HepG2 (cell line): ENCODE data around the gene EXOC3L4. TPM values are rescaled to one million over a fixed set of nuclear protein-coding genes. Genes with fewer than 3 reads are reported as not detected.

ENCODE experiments used
- AHDC1 ChIP-seq: sonication (generic); formaldehyde crosslinking; IDR thresholded peaks from 2 replicates; pipeline ENCODE4 v1.5.1; 2020; ENCODE audit warnings: mild to moderate bottlenecking, missing genetic modification reagents, borderline replicate concordance
- CBX5 ChIP-seq: sonication (generic); formaldehyde crosslinking; IDR thresholded peaks from 2 replicates; pipeline ENCODE4 v1.4.0; 2020; ENCODE audit warnings: missing genetic modification reagents, borderline replicate concordance
- LCORL ChIP-seq, 2 experiments: fragments of 450-650 bp in 1 of 2; sonication (generic) in 1 of 2; formaldehyde crosslinking in 1 of 2; IDR thresholded peaks; 2 replicates each; pipeline versions ENCODE4 v1.5.0 to v1.6.1; 2017 to 2020; ENCODE audit warnings: antibody characterized with exemption in 1 of 2, missing genetic modification reagents in 1 of 2
- SETDB1 ChIP-seq: sonication (generic); formaldehyde crosslinking; IDR thresholded peaks from 2 replicates; pipeline ENCODE4 v1.5.1; 2020; ENCODE audit warnings: missing genetic modification reagents, mild to moderate bottlenecking, borderline replicate concordance
- SRSF9 ChIP-seq: fragments of 200-400 bp; formaldehyde crosslinking; IDR thresholded peaks from 2 replicates; pipeline ENCODE4 v1.6.1; 2018; ENCODE audit warnings: borderline replicate concordance, mild to moderate bottlenecking, low read depth, low read length; ENCODE audit not compliant: insufficient read depth, poor library complexity, severe bottlenecking
- ZBTB38 ChIP-seq: sonication (generic); formaldehyde crosslinking; IDR thresholded peaks from 2 replicates; pipeline ENCODE4 v1.5.1; 2020; ENCODE audit warnings: mild to moderate bottlenecking, missing genetic modification reagents
- ZFP1 ChIP-seq: IDR thresholded peaks from 2 replicates; pipeline ENCODE4 v1.6.1; 2016
- ZHX1 ChIP-seq: sonication (generic); formaldehyde crosslinking; IDR thresholded peaks from 2 replicates; pipeline ENCODE4 v1.8.1; 2022; ENCODE audit warnings: low read depth, mild to moderate bottlenecking, missing genetic modification reagents
- ZNF17 ChIP-seq: sonication (generic); formaldehyde crosslinking; IDR thresholded peaks from 2 replicates; pipeline ENCODE4 v1.5.0; 2020; ENCODE audit warnings: mild to moderate bottlenecking, missing genetic modification reagents
- ZNF430 ChIP-seq: sonication (generic); formaldehyde crosslinking; IDR thresholded peaks from 2 replicates; pipeline ENCODE4 v1.9.0; 2021; ENCODE audit warnings: mild to moderate bottlenecking, missing genetic modification reagents
- ZNF598 ChIP-seq: sonication (generic); formaldehyde crosslinking; IDR thresholded peaks from 2 replicates; pipeline ENCODE4 v1.5.1; 2020; ENCODE audit warnings: mild to moderate bottlenecking, missing genetic modification reagents, borderline replicate concordance
- polyA plus RNA-seq, 8 experiments: library from polyadenylated mRNA; depleted of rRNA in 3 of 8; stranded (reverse) in 7 of 8; unstranded in 1 of 8; fragments of >200 nt; fragmentation: Illumina TruSeq in 4 of 8; extraction: Trizol in 4 of 8; gene quantifications; 2 replicates each; pipeline versions ENCODE4 v1.2.1 to v1.2.3, GENCODE V29; 2011 to 2016; ENCODE audit warnings: low read depth in 4 of 8, missing spikeins in 1 of 8, mixed read lengths in 1 of 8; ENCODE audit not compliant: insufficient read depth in 1 of 8
- total RNA-seq, 5 experiments: library from RNA; depleted of rRNA; stranded (reverse); fragments of >200 nt; fragmentation: Illumina TruSeq; extraction: Trizol; gene quantifications; 2 replicates each; pipeline ENCODE4 v1.2.3, GENCODE V29; 2016; ENCODE audit warnings: low read depth in 1 of 5
- TF ChIP-seq, protein P1 (sequence below): sonication (generic); formaldehyde crosslinking; IDR thresholded peaks from 2 replicates; pipeline ENCODE4 v1.4.0; 2020; ENCODE audit warnings: mild to moderate bottlenecking, missing genetic modification reagents
- TF ChIP-seq, protein P2 (sequence below): sonication (generic); formaldehyde crosslinking; IDR thresholded peaks from 2 replicates; pipeline ENCODE4 v1.8.0; 2022; ENCODE audit warnings: mild to moderate bottlenecking, missing genetic modification reagents, moderate library complexity
- TF ChIP-seq, protein P3 (sequence below): sonication (generic); formaldehyde crosslinking; IDR thresholded peaks from 2 replicates; pipeline ENCODE4 v1.9.0; 2021; ENCODE audit warnings: missing genetic modification reagents, mild to moderate bottlenecking, borderline replicate concordance
- TF ChIP-seq, protein P4 (sequence below): IDR thresholded peaks from 2 replicates; pipeline ENCODE4 v1.6.1; 2016; ENCODE audit warnings: mild to moderate bottlenecking, missing biosample characterization, missing genetic modification reagents

Gene EXOC3L4
- total and polyA plus RNA-seq, 2 of the 13 experiments (the other 11 are each of a cell fraction or from before 2014, with no cell fraction given): 11.8 to 27.0 TPM

DNA sequence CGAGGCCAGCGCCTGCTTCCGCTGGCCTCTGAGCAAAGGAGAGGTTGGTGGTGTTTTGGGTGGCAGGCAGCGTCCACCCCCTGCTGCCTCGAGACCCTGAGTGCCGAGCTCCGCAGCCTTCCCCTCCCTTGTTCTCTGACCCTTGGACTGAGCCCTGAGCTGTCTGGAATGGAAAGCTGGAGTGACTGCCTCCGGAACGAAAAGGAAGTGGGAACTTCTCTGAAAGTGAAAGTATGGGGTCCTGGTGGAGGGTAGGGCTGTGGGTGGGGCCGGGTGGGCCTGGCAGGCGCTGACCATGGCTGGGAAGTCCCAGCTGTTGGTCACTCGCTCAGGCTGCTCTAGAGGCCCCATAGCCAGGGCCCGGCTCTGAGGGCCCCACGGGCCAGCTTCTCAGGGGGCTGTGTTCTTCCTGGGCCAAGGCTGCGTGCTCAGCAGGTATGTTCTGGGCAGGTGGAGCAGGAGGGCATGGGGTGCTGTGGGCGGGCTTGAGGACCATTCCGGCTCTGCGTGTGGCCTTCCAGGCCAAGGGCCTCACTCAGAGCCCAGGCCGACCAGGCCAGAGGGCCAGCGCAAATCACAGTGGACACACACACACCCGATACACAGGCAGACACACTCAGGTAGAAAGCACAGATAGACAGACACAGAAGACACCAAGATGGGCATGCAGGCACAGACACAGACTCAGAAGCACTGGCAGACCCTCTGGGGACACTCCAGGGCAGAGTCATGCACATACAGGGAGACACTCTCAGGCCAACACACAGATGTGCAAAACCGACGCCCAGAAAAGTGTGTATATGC, at the start of gene EXOC3L4 (continued):
- no peak for TF ChIP-seq ZHX1
- TF ChIP-seq ZFP1: no peak
- TF ChIP-seq, protein P1, sequence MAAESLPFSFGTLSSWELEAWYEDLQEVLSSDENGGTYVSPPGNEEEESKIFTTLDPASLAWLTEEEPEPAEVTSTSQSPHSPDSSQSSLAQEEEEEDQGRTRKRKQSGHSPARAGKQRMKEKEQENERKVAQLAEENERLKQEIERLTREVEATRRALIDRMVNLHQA (CRISPR knock-in tag): no peak
- TF ChIP-seq AHDC1: 0 out of 2 replicates have a peak, but pooled peaks have one; percentile 35
- no peak for TF ChIP-seq SRSF9
- TF ChIP-seq SETDB1 (CRISPR knock-in tag): no peak
- TF ChIP-seq CBX5 (CRISPR knock-in tag): no peak
- TF ChIP-seq, protein P2, sequence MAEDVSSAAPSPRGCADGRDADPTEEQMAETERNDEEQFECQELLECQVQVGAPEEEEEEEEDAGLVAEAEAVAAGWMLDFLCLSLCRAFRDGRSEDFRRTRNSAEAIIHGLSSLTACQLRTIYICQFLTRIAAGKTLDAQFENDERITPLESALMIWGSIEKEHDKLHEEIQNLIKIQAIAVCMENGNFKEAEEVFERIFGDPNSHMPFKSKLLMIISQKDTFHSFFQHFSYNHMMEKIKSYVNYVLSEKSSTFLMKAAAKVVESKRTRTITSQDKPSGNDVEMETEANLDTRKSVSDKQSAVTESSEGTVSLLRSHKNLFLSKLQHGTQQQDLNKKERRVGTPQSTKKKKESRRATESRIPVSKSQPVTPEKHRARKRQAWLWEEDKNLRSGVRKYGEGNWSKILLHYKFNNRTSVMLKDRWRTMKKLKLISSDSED (CRISPR knock-in tag): no peak
- no peak for TF ChIP-seq LCORL (IDR thresholded peaks at IDR 0.05)
- no peak; the same call in 1 of the 2 replicates for TF ChIP-seq LCORL (CRISPR knock-in tag; IDR thresholded peaks at IDR 0.05)
- no peak for TF ChIP-seq ZNF17 (CRISPR knock-in tag)
- TF ChIP-seq ZNF430: peak; percentile 91
- TF ChIP-seq, protein P3, sequence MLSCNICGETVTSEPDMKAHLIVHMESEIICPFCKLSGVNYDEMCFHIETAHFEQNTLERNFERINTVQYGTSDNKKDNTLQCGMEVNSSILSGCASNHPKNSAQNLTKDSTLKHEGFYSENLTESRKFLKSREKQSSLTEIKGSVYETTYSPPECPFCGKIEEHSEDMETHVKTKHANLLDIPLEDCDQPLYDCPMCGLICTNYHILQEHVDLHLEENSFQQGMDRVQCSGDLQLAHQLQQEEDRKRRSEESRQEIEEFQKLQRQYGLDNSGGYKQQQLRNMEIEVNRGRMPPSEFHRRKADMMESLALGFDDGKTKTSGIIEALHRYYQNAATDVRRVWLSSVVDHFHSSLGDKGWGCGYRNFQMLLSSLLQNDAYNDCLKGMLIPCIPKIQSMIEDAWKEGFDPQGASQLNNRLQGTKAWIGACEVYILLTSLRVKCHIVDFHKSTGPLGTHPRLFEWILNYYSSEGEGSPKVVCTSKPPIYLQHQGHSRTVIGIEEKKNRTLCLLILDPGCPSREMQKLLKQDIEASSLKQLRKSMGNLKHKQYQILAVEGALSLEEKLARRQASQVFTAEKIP (CRISPR knock-in tag): no peak
- TF ChIP-seq ZBTB38 (CRISPR knock-in tag): peak; percentile 49; the same call in 1 of the 2 replicates
- TF ChIP-seq, protein P4, sequence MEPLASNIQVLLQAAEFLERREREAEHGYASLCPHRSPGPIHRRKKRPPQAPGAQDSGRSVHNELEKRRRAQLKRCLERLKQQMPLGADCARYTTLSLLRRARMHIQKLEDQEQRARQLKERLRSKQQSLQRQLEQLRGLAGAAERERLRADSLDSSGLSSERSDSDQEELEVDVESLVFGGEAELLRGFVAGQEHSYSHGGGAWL (CRISPR knock-in tag): no peak
- TF ChIP-seq ZNF598 (CRISPR knock-in tag): 0 out of 2 replicates have a peak, but pooled peaks have one; percentile 34
